Measurements from ENCODE around the gene SIKE1. TPM values are rescaled to one million over a fixed set of nuclear protein-coding genes. Genes with fewer than 3 reads are reported as not detected.

Gene SIKE1
- total and polyA plus RNA-seq, 2 experiments from 2014 or later = 40.5 to 50.1 TPM

DNA sequence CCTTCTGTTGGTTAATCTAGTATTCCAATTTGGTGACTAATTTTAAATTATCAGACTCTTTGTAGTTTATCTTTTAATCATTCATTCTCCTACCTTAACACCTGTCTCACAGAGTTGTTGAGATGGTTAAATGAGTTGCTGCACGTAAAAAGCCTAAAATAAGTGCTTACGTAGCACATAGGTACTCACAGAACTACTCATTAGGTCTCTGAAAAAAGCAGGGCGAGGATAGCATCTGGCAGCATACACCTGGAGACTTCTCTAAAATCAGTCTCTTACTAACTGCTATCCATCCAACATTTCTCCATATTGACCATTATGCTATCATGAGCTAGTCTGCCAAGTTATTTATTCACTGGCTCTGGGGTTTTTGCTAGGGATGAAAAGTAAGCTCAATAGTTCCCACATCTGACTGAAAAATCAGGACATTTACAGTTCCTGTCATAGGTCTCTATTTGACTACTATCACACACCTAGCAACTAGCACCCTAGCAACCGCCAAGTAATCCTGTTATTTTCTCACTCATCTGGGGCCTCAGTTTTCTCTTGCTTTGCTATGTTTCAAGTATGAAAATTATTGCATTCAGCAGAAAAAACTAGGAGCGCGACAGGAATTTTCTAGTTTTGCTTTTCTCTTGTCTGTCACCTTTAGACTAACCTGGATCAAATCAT, 33.9 kb downstream of the SIKE1 start:
- no peak overlapping the region for H3K27ac ChIP-seq
- DNase-seq (ENCODE audit: low spot score) = no peak
- H3K9me3 ChIP-seq (ENCODE audit: low read depth) = no peaks in the 10 kb centered on the region
- H4K20me1 ChIP-seq (ENCODE audit: insufficient read depth, poor library complexity, severe bottlenecking) = peaks cover 97% of the 10 kb centered on the region
- 80% methylated on average over 6 of the region's 6 CpGs for WGBS (ENCODE audit: low lambda C conversion rate, missing lambda C conversion rate)
- TF ChIP-seq EZH2 (IDR thresholded peaks at IDR 0.05; ENCODE audit: borderline replicate concordance) (no peak), EZH2phosphoT487 (IDR thresholded peaks at IDR 0.05; ENCODE audit: low read depth, severe bottlenecking, unreplicated experiment) (no peak)
- TF ChIP-seq, protein P1, sequence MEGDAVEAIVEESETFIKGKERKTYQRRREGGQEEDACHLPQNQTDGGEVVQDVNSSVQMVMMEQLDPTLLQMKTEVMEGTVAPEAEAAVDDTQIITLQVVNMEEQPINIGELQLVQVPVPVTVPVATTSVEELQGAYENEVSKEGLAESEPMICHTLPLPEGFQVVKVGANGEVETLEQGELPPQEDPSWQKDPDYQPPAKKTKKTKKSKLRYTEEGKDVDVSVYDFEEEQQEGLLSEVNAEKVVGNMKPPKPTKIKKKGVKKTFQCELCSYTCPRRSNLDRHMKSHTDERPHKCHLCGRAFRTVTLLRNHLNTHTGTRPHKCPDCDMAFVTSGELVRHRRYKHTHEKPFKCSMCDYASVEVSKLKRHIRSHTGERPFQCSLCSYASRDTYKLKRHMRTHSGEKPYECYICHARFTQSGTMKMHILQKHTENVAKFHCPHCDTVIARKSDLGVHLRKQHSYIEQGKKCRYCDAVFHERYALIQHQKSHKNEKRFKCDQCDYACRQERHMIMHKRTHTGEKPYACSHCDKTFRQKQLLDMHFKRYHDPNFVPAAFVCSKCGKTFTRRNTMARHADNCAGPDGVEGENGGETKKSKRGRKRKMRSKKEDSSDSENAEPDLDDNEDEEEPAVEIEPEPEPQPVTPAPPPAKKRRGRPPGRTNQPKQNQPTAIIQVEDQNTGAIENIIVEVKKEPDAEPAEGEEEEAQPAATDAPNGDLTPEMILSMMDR (IDR thresholded peaks at IDR 0.05; ENCODE audit: poor library complexity) = no peak
- no peak overlapping the region for H2AFZ ChIP-seq
- no peaks in the 10 kb centered on the region for H3K27me3 ChIP-seq
- peaks cover 3% of the 10 kb centered on the region for H3K4me1 ChIP-seq (ENCODE audit: insufficient read depth)
- H3K4me2 ChIP-seq = no peak overlapping the region
- peaks cover 7% of the 10 kb centered on the region for H3K36me3 ChIP-seq (replicated peaks; ENCODE audit: insufficient read depth, low read depth)
- H3K4me3 ChIP-seq = no peak overlapping the region
- peaks cover 100% of the 10 kb centered on the region for H3K79me2 ChIP-seq
- H3K9me2 ChIP-seq (replicated peaks; ENCODE audit: insufficient read depth) = no peaks in the 10 kb centered on the region

DNA sequence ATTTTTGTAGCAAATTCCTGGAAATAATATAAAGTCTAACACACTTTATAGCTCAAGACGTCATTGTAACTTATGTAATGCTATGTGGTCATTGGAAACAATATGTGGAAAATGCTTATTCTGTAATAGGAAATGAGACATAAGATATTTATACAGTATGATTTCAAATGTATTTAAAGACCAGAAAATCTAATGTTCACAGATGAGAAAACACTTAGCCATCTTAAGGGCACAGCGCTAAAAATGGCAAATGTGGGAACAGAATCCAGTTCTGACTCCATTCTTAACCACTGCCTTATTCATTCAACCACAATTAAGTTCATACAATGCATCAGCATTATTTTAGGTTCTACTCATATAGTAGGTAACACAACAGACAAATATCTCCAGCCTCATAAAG, 35.2 kb downstream of the SIKE1 start:
- Histone ChIP-seq H3K9me2 (replicated peaks; ENCODE audit: insufficient read depth) (no peaks in the 10 kb centered on the region), H3K79me2 (peaks cover 100% of the 10 kb centered on the region), H3K4me2 (no peak overlapping the region), H4K20me1 (ENCODE audit: insufficient read depth, poor library complexity, severe bottlenecking) (peaks cover 95% of the 10 kb centered on the region), H3K9me3 (ENCODE audit: low read depth) (no peaks in the 10 kb centered on the region), H2AFZ (no peak overlapping the region), H3K4me3 (no peak overlapping the region), H3K27me3 (no peaks in the 10 kb centered on the region), H3K36me3 (replicated peaks; ENCODE audit: insufficient read depth, low read depth) (peaks cover 7% of the 10 kb centered on the region), H3K27ac (no peak overlapping the region), H3K4me1 (ENCODE audit: insufficient read depth) (peaks cover 3% of the 10 kb centered on the region)
- 95% methylated on average over 2 of the region's 2 CpGs for WGBS (ENCODE audit: low lambda C conversion rate, missing lambda C conversion rate)
- DNase-seq (ENCODE audit: low spot score) = no peak
- TF ChIP-seq EZH2 (IDR thresholded peaks at IDR 0.05; ENCODE audit: borderline replicate concordance) = no peak
- TF ChIP-seq EZH2phosphoT487 (IDR thresholded peaks at IDR 0.05; ENCODE audit: low read depth, severe bottlenecking, unreplicated experiment) = no peak
- TF ChIP-seq, protein P1 (IDR thresholded peaks at IDR 0.05; ENCODE audit: poor library complexity) = no peak

DNA sequence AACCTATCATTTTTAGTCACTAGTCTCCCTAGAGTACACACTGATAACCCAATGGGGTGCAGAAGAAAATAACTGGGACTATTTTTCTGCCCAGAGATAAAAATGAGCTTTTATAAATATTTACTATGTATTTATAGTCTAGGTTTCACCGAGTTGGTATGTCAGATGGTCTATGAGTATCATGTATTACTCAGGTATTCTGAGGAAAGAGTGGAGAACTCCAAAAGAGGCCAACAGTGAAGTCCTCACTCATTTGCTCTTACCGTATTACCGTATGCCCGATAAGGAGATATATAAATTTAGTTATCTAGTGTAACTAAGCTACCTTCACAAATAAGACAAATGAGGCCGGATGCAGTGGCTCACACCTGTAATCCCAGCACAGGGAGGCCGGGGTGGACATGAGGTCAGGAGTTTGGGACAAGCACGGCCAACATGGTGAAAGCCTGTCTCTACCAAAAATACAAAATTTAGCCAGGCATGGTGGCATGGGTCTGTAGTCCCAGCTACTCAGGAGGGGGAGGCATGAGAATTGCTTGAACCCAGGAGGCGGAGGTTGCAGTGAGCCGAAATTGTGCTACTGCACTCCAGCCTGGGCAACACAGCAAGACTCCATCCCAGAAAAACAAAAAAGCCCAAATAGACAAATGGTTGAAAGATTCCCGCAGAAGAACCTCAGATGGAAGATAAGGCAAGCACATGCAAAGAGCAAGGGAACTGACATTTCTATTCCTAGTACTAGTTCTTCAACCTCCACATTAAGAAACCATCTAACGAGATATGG, 38.3 kb downstream of the SIKE1 start:
- Histone ChIP-seq H3K27me3 (no peaks in the 10 kb centered on the region), H3K27ac (no peak overlapping the region), H3K4me1 (ENCODE audit: insufficient read depth) (peaks cover 3% of the 10 kb centered on the region), H4K20me1 (ENCODE audit: insufficient read depth, poor library complexity, severe bottlenecking) (peaks cover 75% of the 10 kb centered on the region), H2AFZ (no peak overlapping the region), H3K79me2 (peaks cover 93% of the 10 kb centered on the region), H3K9me3 (ENCODE audit: low read depth) (no peaks in the 10 kb centered on the region), H3K9me2 (replicated peaks; ENCODE audit: insufficient read depth) (no peaks in the 10 kb centered on the region), H3K4me3 (no peak overlapping the region), H3K36me3 (replicated peaks; ENCODE audit: insufficient read depth, low read depth) (no peaks in the 10 kb centered on the region), H3K4me2 (no peak overlapping the region)
- no peak for DNase-seq (ENCODE audit: low spot score)
- 94% methylated on average over 11 of the region's 11 CpGs for WGBS (ENCODE audit: low lambda C conversion rate, missing lambda C conversion rate)
- no peak for TF ChIP-seq EZH2 (IDR thresholded peaks at IDR 0.05; ENCODE audit: borderline replicate concordance)
- TF ChIP-seq, protein P1 (IDR thresholded peaks at IDR 0.05; ENCODE audit: poor library complexity) = no peak
- TF ChIP-seq EZH2phosphoT487 (IDR thresholded peaks at IDR 0.05; ENCODE audit: low read depth, severe bottlenecking, unreplicated experiment) = no peak

Measured in hepatocyte (in vitro differentiated cells).